HG03442 (cell line): Measurements from ENCODE around the gene TOM1L1.

Experiments used
- ATAC-seq: cut with Tn5 transposase; IDR thresholded peaks from one replicate; pipeline ENCODE4 v1.9.1; 2021; ENCODE audit warnings: mild to moderate bottlenecking, moderate library complexity; ENCODE audit not compliant: unreplicated experiment

TOM1L1 gene

GRCh38 chr17:54945231-54945630, 44.6 kb downstream of the TOM1L1 start:
- no peak for ATAC-seq

DNA sequence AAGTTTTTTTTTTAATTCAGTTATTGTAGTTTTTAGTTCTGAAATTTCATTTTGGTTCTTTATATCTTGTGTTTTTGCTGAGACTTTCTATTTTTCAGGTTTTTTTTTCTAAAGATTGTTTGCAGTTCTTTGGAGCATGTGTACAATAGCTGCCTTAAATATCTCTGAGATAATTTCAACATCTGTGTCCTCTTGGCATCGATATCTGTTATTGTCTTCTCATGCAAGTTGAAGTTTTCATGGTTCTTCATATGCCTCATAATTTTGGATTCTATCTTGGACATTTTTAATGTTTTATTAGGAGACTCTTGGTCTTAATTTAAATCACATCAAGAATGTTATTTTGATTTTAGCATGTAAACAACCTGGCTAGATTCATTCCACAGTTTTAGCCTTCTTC, 45.0 kb downstream of the TOM1L1 start:
- no peak for ATAC-seq

DNA sequence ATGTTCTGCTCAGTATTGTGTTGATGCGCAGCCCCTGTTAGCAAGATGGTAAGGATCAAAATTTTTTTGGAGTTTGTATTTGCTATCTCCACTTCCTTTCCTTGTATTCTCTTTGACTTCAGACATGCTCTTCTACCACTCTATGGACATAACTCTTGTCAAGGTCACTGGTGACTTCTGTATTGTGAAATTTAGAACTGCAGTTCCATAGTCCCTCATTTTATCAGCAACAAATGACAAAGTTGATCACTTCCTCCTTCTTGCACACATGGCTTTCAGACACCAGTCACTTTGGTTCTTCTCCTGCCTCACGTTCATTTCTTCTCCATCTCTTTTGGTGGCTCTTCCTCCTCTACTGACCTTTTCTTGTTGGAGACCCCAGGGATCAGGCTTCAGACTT, 46.7 kb downstream of the TOM1L1 start:
- ATAC-seq: no peak

DNA sequence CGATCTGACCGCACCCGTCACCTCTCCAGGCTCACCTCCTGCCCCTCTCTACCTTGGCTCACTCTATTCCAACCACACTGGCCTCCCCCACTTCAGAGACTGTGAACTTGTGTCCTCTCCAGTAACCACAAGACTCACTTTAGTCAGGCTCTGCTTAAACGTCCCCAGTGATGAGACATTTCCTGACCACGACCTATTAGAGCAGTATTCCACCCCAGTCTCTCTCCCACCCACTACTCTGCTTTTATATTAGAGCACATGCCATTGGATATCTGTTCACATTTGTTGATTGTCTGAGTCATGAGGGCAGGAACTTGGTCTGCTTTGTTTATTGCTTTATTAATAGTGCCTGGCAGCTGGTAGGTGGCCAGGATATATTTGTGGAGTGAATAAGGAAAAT, 47.7 kb downstream of the TOM1L1 start:
- peak; percentile 84 for ATAC-seq

GRCh38 chr17:54950116-54950515, 49.5 kb downstream of the TOM1L1 start:
- ATAC-seq: no peak

DNA sequence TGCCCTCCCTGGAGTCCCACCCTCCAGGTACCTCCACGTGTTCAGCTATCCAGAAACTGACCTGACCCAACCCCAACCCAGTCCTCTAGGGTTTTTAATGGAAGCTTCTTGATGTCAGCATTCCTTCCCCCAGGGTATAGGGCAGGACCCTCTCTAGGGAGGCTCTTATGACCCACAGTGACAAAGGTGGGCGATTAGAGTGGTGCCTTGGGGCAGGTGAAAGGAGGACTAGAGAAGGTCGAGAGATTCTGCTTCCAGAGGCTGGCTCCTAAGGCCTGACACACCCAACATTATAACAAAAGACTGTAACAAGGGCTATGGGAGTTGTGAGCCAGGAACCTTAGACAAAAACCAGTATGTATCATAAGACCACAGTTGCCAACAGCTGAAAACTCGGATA, 50.6 kb downstream of the TOM1L1 start:
- ATAC-seq: no peak

- no peak for ATAC-seq
Measured at GRCh38 chr17:54956791-54957190, 56.1 kb downstream of the TOM1L1 start.

DNA sequence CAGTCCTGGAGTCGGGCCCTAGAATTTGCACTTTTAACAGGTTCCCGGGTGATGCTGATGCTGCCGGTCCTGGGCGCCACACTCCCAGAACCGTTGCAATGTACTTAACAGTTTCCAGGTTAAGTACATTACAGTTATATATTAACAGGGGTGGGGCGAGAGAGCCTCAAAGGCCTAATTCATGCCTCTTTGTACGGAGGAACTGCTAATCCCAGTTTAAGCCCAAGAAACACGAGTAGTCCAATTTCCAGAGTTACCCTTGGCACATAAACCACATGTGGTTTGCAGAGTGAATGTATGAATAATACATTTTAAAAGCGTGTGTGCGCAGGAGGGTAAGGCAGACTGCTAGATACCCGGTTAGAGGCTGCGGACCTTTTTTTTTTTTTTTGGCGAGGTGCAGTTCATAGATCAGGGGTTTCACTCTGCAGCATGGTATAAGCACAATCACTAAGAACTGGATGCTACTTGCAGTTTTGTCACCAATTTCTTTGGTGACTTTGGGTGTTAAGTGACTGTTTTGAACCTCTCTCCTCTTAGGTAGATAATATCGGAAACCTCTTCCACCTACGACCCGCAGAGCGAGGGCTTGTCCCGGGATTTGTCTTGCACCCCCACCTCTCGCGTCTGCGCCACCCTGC, 67.1 kb downstream of the TOM1L1 start:
- ATAC-seq: peak; percentile 18

DNA sequence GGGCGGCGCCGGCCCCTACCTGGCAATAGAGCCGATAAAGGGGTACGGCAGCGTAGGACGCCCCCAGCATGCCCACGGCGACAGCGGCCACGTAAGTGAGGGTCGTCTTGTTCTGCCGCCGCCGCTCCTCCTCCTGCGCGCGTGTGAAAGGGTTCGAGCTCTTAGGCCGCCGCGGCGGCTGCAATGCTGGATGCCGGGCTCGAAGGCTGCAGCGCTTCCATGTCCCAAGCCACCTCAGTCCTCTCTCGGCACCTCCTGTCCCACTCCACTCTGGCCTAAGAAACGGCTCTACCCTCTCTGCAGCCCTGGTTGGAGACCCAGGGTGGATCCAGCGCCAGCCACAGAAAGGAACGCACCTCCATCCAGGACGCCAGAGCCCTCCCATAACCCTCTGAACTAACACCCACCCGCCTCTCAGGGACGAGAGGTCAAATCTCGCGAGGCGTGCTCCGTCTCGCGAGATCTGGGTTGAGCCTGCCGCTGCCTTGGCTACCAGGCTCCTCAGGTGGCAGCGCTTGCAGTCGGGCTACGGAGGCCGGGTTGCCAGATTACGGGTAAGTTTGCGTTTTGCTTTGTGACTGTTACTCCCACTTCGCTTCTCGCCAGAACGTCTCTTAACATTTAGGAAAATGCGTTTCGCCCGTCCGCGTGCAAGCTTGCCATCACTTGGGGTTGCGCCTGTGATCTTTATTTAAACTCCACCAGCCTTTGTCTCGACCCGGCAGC, 67.8 kb downstream of the TOM1L1 start, which contains the start of the genes COX11 and STXBP4:
Gene COX11, minus strand, starts transcription at position 393 of the 726 bp plus-strand sequence. Its CDS starts 8 bp downstream, at position 385.
Gene STXBP4, plus strand, starts transcription at position 504 of the 726 bp plus-strand sequence. CDS start 17,455 bp downstream, outside the sequence.
- ATAC-seq: peak; percentile 94

DNA sequence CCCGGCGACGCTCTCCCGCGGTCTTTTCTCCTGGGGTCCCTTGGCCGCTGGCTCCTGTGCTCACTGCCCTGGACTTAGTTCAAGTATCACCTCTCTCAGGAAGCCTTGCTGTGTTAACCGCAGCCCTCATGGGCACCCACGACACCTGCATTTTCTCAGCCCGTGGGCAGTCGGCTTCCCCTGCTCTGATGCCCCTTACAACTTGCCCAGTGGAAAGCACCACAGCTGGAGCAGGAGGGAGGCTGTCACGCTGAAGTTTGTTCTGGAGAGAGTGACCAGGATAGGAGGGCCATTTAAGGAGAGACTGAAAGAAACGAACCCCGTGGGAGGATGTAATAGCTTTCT, 68.3 kb downstream of the TOM1L1 start:
- ATAC-seq: peak; percentile 22

DNA sequence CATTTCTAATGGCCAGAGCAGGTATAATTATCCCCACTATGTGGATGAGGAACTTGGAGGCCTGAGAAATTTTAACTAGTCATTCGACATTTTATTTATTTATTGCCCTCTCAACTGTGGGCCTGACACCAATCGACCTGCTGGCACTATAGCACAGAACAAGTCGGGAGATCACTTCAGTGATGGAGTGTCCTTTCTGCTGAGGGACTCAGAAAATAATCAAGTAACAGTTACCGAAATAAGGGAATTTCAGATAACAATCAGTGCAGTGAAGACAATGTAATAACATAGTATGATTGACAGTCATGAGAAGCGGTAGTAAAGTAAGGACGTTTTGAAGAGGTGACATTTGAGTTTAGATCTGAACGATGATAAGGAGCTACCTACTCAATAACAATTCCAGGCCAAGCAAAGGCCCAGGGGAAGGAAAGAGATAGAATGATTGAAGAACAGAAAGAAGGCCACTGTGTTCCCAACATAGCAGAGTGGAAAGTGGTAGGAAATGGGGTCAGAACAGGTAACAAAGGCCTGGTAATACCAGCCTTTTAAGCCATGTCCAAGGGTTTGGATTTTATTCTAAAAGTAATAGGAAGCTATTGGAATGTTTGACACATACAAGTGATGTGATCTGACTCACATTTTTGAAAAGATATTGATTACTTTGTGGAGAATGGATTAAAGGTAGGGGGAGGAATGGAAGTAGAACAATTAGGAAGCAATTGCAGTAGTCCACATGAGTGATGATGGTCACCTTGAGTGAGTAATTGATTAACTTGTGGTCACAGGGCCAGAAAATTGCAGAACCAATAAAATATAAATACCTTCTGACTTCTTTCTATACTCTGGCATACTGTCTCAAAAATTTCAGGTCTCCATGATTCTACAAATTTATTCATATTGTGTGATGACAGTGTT, 69.3 kb downstream of the TOM1L1 start:
- no peak for ATAC-seq

GRCh38 chr17:54971147-54971546, 70.5 kb downstream of the TOM1L1 start:
- ATAC-seq: no peak

DNA sequence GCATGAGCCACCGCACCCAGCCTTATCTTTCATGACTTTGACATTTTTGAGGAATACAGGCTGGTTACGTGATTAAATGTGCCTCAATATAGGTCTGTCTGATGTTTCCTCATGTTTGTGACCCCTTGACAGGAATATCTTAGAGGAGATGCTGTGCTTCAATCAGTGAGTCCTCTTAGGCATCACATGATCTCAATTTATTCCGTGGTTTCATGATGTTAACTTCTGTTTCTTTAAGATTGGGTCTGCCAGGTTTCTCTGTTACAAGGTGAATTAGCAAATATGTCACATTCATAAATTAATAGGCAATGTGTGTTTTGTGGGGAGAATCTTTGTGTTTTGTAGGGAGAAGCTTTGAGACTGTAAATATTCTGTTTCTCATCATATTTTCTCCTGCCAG, 71.2 kb downstream of the TOM1L1 start:
- no peak for ATAC-seq

DNA sequence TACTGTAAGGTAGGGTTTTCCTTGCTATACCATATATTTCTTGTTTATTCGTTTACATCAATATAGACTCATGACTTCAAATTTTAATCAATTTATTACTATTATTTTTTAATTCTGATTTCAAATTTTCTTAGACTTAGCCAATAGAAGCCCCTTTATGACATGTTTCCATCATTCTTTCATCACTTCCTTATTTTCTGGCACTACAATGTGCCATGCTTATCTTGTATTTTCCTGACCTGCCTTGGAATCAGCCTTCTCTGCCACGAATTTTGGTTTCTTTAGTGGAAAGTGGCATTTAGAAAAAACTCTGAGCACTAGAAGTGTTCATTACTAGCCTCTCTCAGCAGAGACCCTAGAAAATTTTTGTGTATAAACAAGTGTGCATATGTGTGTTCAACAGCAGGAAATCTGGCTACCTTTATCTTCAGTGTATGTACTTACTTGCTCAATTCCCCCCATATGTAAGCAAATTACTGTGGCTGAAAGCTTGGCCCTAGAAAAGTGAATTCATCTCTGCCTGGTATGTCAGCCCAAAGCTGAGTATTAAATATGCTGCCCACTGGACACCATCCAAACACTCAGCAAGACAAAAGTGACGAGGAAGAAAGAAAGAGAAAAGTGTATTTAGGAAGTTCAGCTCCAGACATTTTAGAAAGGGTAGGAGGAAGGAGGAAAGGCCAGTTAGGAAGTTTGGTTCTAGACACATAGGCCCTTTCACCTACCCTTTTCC, 71.9 kb downstream of the TOM1L1 start:
- ATAC-seq: no peak

DNA sequence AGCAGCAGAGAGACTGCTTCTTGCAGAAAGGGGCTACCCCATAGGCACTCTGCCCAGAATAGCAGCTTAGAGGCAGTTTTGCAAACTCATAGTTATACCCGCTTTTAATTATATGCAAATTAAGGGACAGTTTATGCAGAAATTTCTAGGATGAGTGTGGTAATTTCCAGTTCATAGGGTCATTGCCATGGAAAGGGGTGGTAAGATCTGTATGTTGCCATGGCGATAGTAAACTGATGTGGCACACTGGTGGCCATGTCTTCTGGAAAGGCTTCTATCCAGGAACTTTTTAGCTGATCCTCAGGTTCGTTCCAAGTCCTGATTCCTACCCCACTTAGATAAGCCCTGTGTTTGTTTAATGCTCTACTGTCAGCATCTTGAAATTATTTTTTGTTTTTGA, 74.1 kb downstream of the TOM1L1 start:
- ATAC-seq: no peak

- no peak for ATAC-seq
Measured at GRCh38 chr17:54976316-54976715, 75.7 kb downstream of the TOM1L1 start.

- ATAC-seq: no peak
Measured at GRCh38 chr17:54977744-54978143, 77.1 kb downstream of the TOM1L1 start.

- ATAC-seq: no peak
Measured at GRCh38 chr17:54979657-54980056, 79.0 kb downstream of the TOM1L1 start.

DNA sequence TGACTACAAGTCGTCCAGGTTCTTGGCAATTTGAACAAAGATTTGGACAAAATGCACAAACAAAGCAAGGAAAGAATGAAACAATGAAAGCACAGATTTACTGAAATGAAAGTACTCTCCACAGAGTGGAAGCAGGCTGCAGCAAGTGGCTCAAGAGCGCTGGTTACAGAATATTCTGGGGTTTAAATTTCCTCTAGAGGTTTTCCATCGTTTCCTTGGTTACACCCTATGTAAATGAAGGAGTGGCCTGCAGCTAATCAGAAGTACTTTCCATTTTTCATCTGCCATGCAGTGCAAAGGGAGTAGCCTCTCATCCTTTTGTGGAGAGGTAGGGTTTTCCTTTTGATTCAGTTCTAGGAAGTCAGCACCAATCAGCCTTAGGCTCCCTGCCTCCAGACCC, 79.7 kb downstream of the TOM1L1 start:
- no peak for ATAC-seq

DNA sequence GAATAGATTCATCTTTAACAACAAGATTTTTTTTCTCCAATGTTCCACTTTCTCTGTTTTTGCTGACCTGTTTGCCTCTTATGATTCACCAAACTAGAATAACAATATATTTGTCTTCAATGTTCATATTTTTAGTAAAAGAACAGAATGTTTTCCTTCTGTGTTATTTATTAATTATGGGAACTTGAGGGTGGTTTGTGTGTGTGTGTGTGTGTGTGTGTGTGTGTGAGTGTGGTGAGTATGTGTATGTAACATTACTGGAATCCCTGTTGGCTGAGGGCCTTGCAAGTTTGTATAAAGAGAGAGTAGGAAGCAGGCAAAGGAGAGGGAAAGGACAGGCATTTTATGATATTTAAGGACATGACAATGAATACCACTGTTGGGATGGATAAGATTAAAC, 81.7 kb downstream of the TOM1L1 start:
- no peak for ATAC-seq

DNA sequence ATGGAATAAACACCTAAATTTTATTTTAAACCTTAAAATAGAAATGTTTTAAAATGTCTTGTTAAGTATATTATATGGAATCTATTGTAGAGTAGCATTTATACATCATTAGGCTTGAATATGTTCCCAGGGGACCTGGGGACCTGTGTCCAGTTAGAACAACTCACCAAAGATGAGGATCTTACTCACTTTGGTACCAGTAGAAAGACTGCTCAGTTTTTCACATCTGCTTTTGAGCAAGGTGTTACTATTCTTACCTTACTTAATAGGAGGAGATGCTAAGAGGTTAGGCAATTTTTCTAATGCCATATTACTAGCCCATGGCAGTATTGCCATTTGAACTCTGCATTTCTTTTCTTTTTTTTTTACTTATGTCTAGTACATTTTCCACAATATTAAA, 82.6 kb downstream of the TOM1L1 start:
- ATAC-seq: no peak
